Kidney (tissue), 14 donors: ENCODE measurements around the gene MRAP2. TPM values are rescaled to one million over a fixed set of nuclear protein-coding genes. Genes with fewer than 3 reads are reported as not detected.

Experiments used
- DNase-seq, 5 donors: peaks; one replicate each; pipeline ENCODE4 v3.0.0-alpha.2; 2013 to 2020
- FAIRE-seq: peaks from 2 replicates; lab custom pipeline; 2012; peaks lifted over from hg19 to GRCh38; lab: Jason Lieb, UNC
- H3K27ac ChIP-seq, 2 donors: one replicate each; pipeline ENCODE4 v1.7.0; 2013; ENCODE audit warnings: low read depth in 2 of 2, low read length in 2 of 2, inconsistent platforms in 1 of 2
- H3K27me3 ChIP-seq: one replicate; pipeline ENCODE4 v1.7.1; 2013; ENCODE audit warnings: low read length, inconsistent platforms; ENCODE audit not compliant: control insufficient read depth, insufficient read depth
- H3K36me3 ChIP-seq, 3 donors: one replicate each; pipeline versions ENCODE4 v1.7.0 to v1.7.1; 2013; ENCODE audit warnings: low read length in 3 of 3, control low read depth in 1 of 3, inconsistent platforms in 1 of 3; ENCODE audit not compliant: insufficient read depth in 3 of 3, control insufficient read depth in 2 of 3
- H3K4me1 ChIP-seq, 3 donors: one replicate each; pipeline versions ENCODE4 v1.7.0 to v1.7.1; 2013; ENCODE audit warnings: low read length in 3 of 3, inconsistent platforms in 1 of 3, low read depth in 1 of 3; ENCODE audit not compliant: control insufficient read depth in 2 of 3, insufficient read depth in 2 of 3
- H3K4me3 ChIP-seq, 3 donors: one replicate each; pipeline versions ENCODE4 v1.7.0 to v1.8.1; 2013; ENCODE audit warnings: low read length in 3 of 3, control low read depth in 1 of 3, inconsistent platforms in 1 of 3
- H3K9ac ChIP-seq, 3 donors: one replicate each; pipeline versions ENCODE4 v1.7.0 to v1.7.1; 2013; ENCODE audit warnings: low read length in 3 of 3, control low read depth in 1 of 3, inconsistent platforms in 1 of 3
- H3K9me3 ChIP-seq, 3 donors: one replicate each; pipeline versions ENCODE4 v1.7.0 to v1.7.1; 2013; ENCODE audit warnings: low read length in 3 of 3, control low read depth in 1 of 3, inconsistent platforms in 1 of 3; ENCODE audit not compliant: control insufficient read depth in 2 of 3, insufficient read depth in 1 of 3
- intact Hi-C: fragments of 100-400 bp; cut with DNase I; formaldehyde crosslinking; loops from one replicate; pipeline ENCODE4 v1.11.1; 2022
- polyA plus RNA-seq: library from polyadenylated mRNA; stranded (reverse); fragments of 350-450 nt; fragmentation: Illumina TruSeq; extraction: RNeasy Lipid Tissue Mini Kit (QIAGEN cat#74804); gene quantifications from one replicate; pipeline ENCODE4 v1.2.3, GENCODE V29; 2014; ENCODE audit warnings: low read depth, low replicate concordance; ENCODE audit not compliant: insufficient read depth
- total RNA-seq: library from RNA; stranded (reverse); fragmentation: NEBNext Ultra II Directional; extraction: Animal tissue kit (Norgen Biotek cat#: 25700); gene quantifications from one replicate; pipeline ENCODE4 v1.2.1, GENCODE V29; 2021
- TF ChIP-seq, protein P1 (sequence below): IDR thresholded peaks from 3 replicates; pipeline ENCODE4 v1.5.1; 2012; ENCODE audit warnings: mild to moderate bottlenecking, moderate library complexity, borderline replicate concordance; ENCODE audit not compliant: insufficient read depth; ENCODE audit errors: extremely low read depth
- donor health status: control.
- donor health status: control.
- donor health status: control.
- donor health status: control.
- donor health status: control.
- donor health status: DM: yes; HTN: yes; CAD: no.
- donor health status: Normal renal cell carcinoma (clear cell type).

The MRAP2 gene
- total and polyA plus RNA-seq, 2 donors from 2014 or later, result 4.2 to 5.0 TPM

DNA sequence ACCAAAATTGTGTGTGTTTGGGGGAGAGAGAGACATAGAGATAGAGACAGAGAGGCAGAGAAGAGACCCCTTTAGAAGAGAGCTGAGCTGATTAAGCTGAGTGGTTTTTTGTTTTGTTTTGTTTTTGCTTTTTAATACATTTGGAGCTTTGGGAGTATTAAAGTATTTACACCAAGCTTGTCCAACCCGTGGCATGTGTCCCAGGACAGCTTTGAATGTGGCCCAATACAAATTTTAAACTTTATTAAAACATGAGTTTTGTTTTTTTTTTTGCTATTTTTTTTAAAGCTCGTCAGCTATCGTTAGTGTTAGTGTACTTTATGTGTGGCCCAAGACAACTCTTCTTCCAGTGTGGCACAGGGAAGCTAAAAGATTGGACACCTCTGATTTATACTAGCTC is 56.0 kb downstream of the MRAP2 start:
- no peak for FAIRE-seq
- no peaks in the 10 kb centered on the region for H3K27me3 ChIP-seq
- intact Hi-C loops, result no loop called here

DNA sequence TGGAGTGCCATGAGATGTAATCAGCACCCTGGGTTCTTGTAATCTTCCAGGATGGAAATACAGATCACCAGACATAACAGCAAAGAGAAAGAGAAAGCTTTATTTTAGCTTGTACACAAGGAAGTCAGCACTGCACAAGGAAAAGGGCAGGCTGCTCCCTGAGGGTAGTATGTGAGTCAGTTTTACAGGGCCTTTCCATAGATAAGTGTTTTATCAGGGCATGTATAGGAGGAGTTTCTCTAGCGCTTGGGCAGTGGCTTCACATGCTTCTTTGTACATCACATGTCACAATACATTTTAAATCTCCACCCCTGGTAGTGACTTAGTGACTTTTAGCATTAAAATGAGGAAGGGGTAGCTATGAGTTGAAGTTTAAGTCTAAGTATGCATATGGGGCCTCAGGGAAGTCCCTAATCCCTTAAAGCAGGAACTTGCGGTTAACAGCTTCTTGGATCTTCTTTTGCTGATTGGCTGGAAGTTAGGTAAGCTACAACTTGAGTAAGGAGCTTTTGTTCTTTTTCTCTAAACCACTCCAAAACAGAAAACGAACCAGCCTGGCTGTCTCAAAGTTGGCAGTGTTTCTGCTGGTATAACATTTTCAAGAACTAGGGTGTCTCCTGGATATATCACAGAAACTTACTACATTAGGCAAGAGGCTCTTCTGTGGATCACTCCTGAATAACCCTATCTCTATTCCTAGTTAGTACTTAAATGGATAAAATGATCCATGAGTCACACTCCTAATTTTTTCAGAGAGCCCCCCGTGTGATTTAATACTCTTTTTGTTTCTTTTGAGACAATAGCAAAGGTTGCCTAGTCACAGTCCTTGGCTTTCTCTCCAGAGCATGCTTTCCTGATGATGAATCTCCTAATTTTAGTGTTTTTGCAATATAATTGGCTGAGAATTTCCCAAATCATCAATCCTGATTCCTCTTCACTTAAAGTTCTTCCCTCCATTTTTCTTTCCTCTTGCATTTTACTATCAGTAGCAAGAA is 60.2 kb downstream of the MRAP2 start:
- Histone ChIP-seq H3K9me3 (no peaks in the 10 kb centered on the region), H3K9ac (no peak overlapping the region), H3K4me1 (no peaks in the 10 kb centered on the region), H3K27ac (no peak overlapping the region), H3K4me3 (no peak overlapping the region), H3K27me3 (no peaks in the 10 kb centered on the region), H3K36me3 (no peaks in the 10 kb centered on the region)
- no peak for FAIRE-seq
- TF ChIP-seq, protein P1, sequence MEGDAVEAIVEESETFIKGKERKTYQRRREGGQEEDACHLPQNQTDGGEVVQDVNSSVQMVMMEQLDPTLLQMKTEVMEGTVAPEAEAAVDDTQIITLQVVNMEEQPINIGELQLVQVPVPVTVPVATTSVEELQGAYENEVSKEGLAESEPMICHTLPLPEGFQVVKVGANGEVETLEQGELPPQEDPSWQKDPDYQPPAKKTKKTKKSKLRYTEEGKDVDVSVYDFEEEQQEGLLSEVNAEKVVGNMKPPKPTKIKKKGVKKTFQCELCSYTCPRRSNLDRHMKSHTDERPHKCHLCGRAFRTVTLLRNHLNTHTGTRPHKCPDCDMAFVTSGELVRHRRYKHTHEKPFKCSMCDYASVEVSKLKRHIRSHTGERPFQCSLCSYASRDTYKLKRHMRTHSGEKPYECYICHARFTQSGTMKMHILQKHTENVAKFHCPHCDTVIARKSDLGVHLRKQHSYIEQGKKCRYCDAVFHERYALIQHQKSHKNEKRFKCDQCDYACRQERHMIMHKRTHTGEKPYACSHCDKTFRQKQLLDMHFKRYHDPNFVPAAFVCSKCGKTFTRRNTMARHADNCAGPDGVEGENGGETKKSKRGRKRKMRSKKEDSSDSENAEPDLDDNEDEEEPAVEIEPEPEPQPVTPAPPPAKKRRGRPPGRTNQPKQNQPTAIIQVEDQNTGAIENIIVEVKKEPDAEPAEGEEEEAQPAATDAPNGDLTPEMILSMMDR, result no peak
- no peak for DNase-seq
- intact Hi-C loops, result no loop called here

More for the DNA sequence above, 56.0 kb downstream of the MRAP2 start:
- no peak overlapping the region for H3K4me3 ChIP-seq
- no peaks in the 10 kb centered on the region for H3K4me1 ChIP-seq
- no peaks in the 10 kb centered on the region for H3K36me3 ChIP-seq
- no peak overlapping the region for H3K27ac ChIP-seq
- no peak for DNase-seq
- H3K9ac ChIP-seq, result no peak overlapping the region
- TF ChIP-seq, protein P1, result no peak
- no peaks in the 10 kb centered on the region for H3K9me3 ChIP-seq

- FAIRE-seq (no peak), DNase-seq (no peak)
- TF ChIP-seq, protein P1, result no peak
- Histone ChIP-seq H3K36me3 (no peaks in the 10 kb centered on the region), H3K4me3 (no peak overlapping the region), H3K4me1 (no peaks in the 10 kb centered on the region), H3K9me3 (no peaks in the 10 kb centered on the region), H3K27me3 (no peaks in the 10 kb centered on the region), H3K27ac (no peak overlapping the region), H3K9ac (no peak overlapping the region)
- intact Hi-C loops, result no loop called here
Observed at GRCh38 chr6:84095156-84095555, 61.6 kb downstream of the MRAP2 start.
